ENCODE measurements around the gene WFIKKN2.

The WFIKKN2 gene

GRCh38 chr17:50847566-50847965 lies 12.2 kb downstream of the WFIKKN2 start:
- no peak for TF ChIP-seq CTCF (IDR thresholded peaks at IDR 0.05)
- H3K9me3 ChIP-seq: peaks cover 5% of the 10 kb centered on the region
- H3K27ac ChIP-seq: no peak overlapping the region
- no peak overlapping the region for H3K4me3 ChIP-seq (ENCODE audit: low read depth in 1 of 2, low read length in 1 of 2)
- H3K4me1 ChIP-seq (ENCODE audit: control insufficient read depth in 1 of 2, insufficient read depth in 1 of 2, low read depth in 1 of 2, low read length in 1 of 2): peaks cover 11 to 12% of the 10 kb centered on the region in 2 experiments
- no peaks in the 10 kb centered on the region for H3K36me3 ChIP-seq
- H3K27me3 ChIP-seq: peaks cover under 1% of the 10 kb centered on the region

GRCh38 chr17:50848039-50848438 lies 12.7 kb downstream of the WFIKKN2 start:
- H3K27ac ChIP-seq: no peak overlapping the region
- H3K9me3 ChIP-seq: peaks cover 5% of the 10 kb centered on the region
- H3K4me3 ChIP-seq (ENCODE audit: low read depth in 1 of 2, low read length in 1 of 2): no peak overlapping the region
- peaks cover 11 to 13% of the 10 kb centered on the region in 2 experiments for H3K4me1 ChIP-seq (ENCODE audit: control insufficient read depth in 1 of 2, insufficient read depth in 1 of 2, low read depth in 1 of 2, low read length in 1 of 2)
- H3K36me3 ChIP-seq: no peaks in the 10 kb centered on the region
- H3K27me3 ChIP-seq: peaks cover 5% of the 10 kb centered on the region
- TF ChIP-seq CTCF (IDR thresholded peaks at IDR 0.05): no peak

GRCh38 chr17:50848711-50849110 lies 13.3 kb downstream of the WFIKKN2 start:
- Histone ChIP-seq H3K36me3 (no peaks in the 10 kb centered on the region), H3K4me3 (ENCODE audit: low read depth in 1 of 2, low read length in 1 of 2) (no peak overlapping the region), H3K9me3 (peaks cover 5% of the 10 kb centered on the region), H3K27ac (no peak overlapping the region), H3K27me3 (peaks cover 12% of the 10 kb centered on the region), H3K4me1 (ENCODE audit: control insufficient read depth in 1 of 2, insufficient read depth in 1 of 2, low read depth in 1 of 2, low read length in 1 of 2) (peaks cover 11 to 13% of the 10 kb centered on the region in 2 experiments)
- no peak for TF ChIP-seq CTCF (IDR thresholded peaks at IDR 0.05)

GRCh38 chr17:50850640-50851039 lies 15.3 kb downstream of the WFIKKN2 start:
- H3K36me3 ChIP-seq: no peaks in the 10 kb centered on the region
- no peak for TF ChIP-seq CTCF (IDR thresholded peaks at IDR 0.05)
- peaks cover 5% of the 10 kb centered on the region for H3K9me3 ChIP-seq
- H3K27ac ChIP-seq: no peak overlapping the region
- peaks cover 24% of the 10 kb centered on the region for H3K27me3 ChIP-seq
- no peak overlapping the region for H3K4me3 ChIP-seq (ENCODE audit: low read depth in 1 of 2, low read length in 1 of 2)
- peaks cover 13 to 18% of the 10 kb centered on the region in 2 experiments for H3K4me1 ChIP-seq (ENCODE audit: control insufficient read depth in 1 of 2, insufficient read depth in 1 of 2, low read depth in 1 of 2, low read length in 1 of 2)

- Histone ChIP-seq H3K4me3 (ENCODE audit: low read depth in 1 of 2, low read length in 1 of 2) (no peak overlapping the region), H3K27me3 (peaks cover 36% of the 10 kb centered on the region), H3K4me1 (ENCODE audit: control insufficient read depth in 1 of 2, insufficient read depth in 1 of 2, low read depth in 1 of 2, low read length in 1 of 2) (peaks cover 13 to 18% of the 10 kb centered on the region in 2 experiments), H3K9me3 (peaks cover 5% of the 10 kb centered on the region), H3K36me3 (no peaks in the 10 kb centered on the region), H3K27ac (no peak overlapping the region)
- TF ChIP-seq CTCF (IDR thresholded peaks at IDR 0.05): no peak
Observed at GRCh38 chr17:50853015-50853615, 17.7 kb downstream of the WFIKKN2 start.

Data from neutrophil (primary cell).